Pons (tissue), 1 donor: ENCODE data around the gene RARA.
"Not testable (repeated sequence)": the region's sequence is repeated elsewhere in the genome, so short reads cannot be mapped to it uniquely, and the experiment has no call there.

ENCODE experiments used
- DNase-seq: peaks from one replicate; pipeline ENCODE4 v3.0.0-alpha.2; 2016; ENCODE audit warnings: low spot score

Gene RARA

DNA sequence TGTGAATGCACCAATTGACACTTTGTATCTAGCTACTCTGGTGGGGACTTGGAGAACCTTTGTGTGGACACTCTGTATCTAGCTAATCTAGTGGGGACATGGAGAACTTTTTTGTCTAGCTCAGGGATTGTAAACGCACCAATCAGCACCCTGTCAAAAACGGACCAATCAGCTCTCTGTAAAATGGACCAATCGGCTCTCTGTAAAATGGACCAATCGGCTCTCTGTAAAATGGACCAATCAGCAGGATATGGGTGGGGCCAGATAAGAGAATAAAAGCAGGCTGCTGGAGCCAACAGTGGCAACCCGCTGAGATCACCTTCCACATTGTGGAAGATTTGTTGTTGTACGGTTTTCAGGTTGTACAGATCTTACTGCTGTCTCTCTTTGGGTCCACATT, 67.6 kb downstream of the RARA start:
- DNase-seq: not testable (repeated sequence)

DNA sequence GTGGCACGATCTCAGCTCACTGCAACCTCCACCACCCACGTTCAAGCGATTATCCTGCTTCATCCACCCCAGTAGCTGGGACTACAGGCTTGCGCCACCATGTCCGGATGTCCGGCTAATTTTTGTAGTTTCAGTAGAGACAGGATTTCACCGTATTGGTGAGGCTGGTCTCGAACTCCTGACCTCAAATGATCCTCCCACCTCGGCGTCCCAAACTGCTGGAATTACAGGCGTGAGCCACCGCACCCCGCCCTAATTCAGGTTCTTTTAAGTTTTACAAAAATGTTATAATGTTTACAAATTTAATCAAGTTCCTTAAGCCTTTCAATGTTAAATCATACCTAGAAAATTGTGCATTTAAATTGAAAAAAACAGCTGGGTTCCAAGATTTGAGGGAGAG, 68.9 kb downstream of the RARA start:
- no peak for DNase-seq

DNA sequence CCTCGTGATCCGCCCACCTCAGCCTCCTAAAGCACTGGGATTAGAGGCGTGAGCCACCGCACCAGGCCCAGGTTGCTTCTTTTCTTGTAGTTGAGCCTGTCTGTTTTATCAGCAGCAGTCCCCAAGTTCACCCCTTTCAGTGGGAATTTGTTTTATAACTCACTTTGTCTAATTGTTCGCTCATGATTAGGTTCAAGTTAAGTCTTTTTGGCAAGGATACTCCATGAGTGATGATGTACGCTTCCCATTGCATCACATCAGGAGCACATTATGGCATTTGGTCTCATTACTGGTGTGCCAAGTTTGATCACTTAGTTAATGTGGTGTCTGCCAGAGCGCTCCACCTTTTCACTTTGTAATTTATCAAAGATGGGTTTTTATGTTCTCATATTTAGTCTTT, 70.0 kb downstream of the RARA start:
- no peak for DNase-seq

DNA sequence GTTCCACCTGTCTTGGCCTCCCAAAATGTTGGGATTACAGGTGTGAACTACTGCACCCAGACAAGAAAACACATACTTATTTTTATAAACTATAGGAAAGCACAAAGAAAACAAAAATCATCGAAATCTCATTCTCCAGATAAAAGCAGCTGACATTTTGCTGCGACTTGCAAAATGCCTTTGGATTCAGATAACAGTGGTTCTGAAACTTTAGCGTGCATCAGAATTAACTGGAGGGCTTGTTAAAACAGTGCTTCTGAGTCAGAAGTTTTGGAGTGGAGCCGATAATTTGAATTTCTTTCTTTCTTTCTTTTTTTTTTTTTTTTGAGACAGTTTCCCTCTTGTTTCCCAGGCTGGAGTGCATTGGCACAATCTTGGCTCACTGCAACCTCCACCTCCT, 73.3 kb downstream of the RARA start:
- DNase-seq: no peak

DNA sequence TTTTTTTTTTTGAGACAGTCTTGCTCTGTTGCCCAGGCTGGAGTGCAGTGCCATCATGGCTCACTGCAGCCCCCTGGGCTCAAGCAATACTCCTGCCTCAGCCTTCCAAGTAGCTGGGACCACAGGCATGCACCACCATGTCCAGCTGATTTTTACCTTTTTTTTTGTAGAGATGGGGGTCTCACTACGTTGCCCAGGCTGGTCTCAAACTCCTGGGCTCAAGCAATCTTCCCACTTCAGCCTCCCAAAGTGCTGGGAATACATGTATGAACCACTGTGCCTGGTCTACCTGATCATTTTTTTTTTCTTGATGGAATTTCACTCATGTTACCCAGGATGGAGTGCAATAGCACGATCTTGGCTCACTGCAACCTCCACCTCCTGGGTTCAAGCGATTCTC, 77.6 kb downstream of the RARA start:
- DNase-seq: not testable (repeated sequence)

DNA sequence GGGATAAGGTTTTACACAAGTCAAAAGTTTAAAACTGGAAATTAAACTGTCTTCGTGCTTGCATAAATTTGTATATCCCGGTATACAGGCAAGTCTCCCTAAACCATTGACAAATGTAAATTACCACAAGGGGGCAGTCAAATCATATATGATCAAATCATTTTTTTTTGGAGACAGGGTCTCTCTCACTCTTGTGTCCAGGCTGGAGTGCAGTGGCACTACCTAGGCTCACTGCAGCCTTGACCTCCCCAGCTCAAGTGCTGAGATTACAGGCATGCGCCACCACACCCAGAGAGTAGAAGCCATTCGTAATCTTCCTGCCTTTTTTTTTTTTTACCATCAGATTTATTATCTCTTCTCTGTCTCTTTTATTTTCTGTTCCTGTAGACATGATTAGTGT, 90.2 kb downstream of the RARA start:
- DNase-seq: peak; percentile 58

DNA sequence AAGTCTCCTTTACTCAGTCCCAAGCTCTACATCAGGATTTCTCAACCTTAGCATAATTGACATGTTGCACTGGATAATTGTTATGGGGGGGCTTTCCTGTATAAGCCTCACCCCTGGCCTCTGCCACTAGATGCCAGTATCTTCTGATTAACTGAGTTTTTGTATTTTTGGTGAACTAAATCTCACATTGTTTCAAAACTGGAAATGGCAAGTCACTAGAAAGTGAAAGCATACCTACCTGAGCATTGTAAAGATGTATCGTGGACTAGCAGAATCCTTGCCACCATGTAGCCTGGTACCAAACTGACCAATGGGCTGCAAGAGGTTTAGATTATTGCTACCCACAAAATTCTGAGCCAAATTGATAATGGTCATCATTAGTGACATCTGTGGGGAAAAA, 93.7 kb downstream of the RARA start:
- DNase-seq: no peak

DNA sequence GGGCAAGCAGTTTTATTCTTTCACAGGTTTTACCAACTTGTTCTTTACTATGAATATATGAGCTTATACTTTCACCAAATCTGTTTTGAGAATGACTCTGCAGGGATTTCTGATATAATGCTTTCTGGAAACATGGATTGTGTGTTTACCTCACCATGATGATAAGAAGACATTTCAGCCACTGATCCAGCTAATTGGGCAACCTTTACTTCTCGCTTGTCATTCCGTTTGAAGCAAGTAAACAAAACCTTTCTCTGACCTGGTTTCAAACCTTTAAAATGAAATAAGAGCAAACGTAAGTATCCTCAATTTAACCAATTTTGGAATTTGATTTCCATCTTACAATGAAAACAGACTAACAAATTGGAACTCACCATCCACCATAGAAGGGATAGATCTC, 95.0 kb downstream of the RARA start:
- no peak for DNase-seq
